A549 (cell line): Measurements from ENCODE around the gene CACNG5.

ENCODE experiments used
- CEBPB ChIP-seq, 2 experiments: fragments of >200 bp in 1 of 2; sonication (Bioruptor Twin) in 1 of 2; formaldehyde crosslinking in 1 of 2; IDR thresholded peaks; 2 replicates each; pipeline ENCODE4 v1.6.1; 2012 to 2016
- CTCF ChIP-seq: fragments of >200 bp; sonication (Bioruptor Twin); formaldehyde crosslinking; IDR thresholded peaks from 3 replicates; pipeline ENCODE4 v1.5.1; 2016
- RCOR1 ChIP-seq: fragments of 150-350 bp; IDR thresholded peaks from 2 replicates; pipeline ENCODE4 v1.6.1; 2014; ENCODE audit warnings: antibody characterized with exemption, low read length, low read depth
- SMC3 ChIP-seq: fragments of >200 bp; sonication (Bioruptor Twin); formaldehyde crosslinking; IDR thresholded peaks from 3 replicates; pipeline ENCODE4 v1.6.1; 2018; ENCODE audit warnings: inconsistent platforms
- SREBF2 ChIP-seq: fragments of 450-650 bp; IDR thresholded peaks from 2 replicates; pipeline ENCODE4 v1.6.1; 2014; ENCODE audit warnings: mild to moderate bottlenecking, moderate library complexity
- TP53 ChIP-seq: fragments of 250-450 bp; sonication (Bioruptor Pico); IDR thresholded peaks from 2 replicates; pipeline ENCODE4 v1.5.0; 2021; ENCODE audit warnings: mild to moderate bottlenecking, moderate library complexity
- ZSCAN20 ChIP-seq: fragments of 250-450 bp; sonication (Bioruptor Pico); IDR thresholded peaks from 2 replicates; pipeline ENCODE4 v1.8.0; 2022; ENCODE audit warnings: mild to moderate bottlenecking, moderate library complexity
- TF ChIP-seq, protein P1 (sequence below): IDR thresholded peaks from 2 replicates; pipeline ENCODE4 v1.6.1; 2012

- TF ChIP-seq TP53 (no peak), SREBF2 (no peak), CTCF (no peak), RCOR1 (no peak), ZSCAN20 (CRISPR knock-in tag) (no peak), CEBPB (IDR thresholded peaks at IDR 0.05) (no peak), SMC3 (no peak)
- TF ChIP-seq, protein P1, sequence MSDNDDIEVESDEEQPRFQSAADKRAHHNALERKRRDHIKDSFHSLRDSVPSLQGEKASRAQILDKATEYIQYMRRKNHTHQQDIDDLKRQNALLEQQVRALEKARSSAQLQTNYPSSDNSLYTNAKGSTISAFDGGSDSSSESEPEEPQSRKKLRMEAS = no peak
Measured at GRCh38 chr17:66885417-66885816, 50.5 kb downstream of the CACNG5 start.
